GM12874 (cell line): ENCODE data around the gene ARL6IP5.

ENCODE experiments used
- TF ChIP-seq, protein P1 (sequence below): IDR thresholded peaks from 2 replicates; pipeline ENCODE4 v1.5.1; 2011; ENCODE audit warnings: low read depth, mild to moderate bottlenecking, control low read depth, low read length, moderate library complexity; ENCODE audit not compliant: insufficient read depth

ARL6IP5 gene

DNA sequence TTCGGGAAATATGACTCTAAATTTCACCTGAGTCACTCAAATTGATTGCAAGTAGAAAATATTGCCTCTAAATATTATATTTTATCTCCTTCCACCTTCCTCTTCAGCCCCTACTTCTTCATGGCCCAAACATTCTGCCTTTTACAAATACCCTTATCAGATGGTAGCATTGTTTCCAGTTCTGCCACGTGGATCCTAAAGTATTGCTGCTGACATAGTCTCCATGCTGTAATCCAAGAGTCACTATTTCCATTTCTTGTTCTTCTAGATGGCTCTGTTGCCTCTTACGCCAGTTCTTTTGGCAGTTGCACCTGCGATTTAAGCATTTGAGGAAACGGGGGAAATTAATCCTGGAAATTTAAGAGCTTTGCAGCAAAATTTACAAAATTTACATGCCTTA, 24.1 kb downstream of the ARL6IP5 start:
- TF ChIP-seq, protein P1, sequence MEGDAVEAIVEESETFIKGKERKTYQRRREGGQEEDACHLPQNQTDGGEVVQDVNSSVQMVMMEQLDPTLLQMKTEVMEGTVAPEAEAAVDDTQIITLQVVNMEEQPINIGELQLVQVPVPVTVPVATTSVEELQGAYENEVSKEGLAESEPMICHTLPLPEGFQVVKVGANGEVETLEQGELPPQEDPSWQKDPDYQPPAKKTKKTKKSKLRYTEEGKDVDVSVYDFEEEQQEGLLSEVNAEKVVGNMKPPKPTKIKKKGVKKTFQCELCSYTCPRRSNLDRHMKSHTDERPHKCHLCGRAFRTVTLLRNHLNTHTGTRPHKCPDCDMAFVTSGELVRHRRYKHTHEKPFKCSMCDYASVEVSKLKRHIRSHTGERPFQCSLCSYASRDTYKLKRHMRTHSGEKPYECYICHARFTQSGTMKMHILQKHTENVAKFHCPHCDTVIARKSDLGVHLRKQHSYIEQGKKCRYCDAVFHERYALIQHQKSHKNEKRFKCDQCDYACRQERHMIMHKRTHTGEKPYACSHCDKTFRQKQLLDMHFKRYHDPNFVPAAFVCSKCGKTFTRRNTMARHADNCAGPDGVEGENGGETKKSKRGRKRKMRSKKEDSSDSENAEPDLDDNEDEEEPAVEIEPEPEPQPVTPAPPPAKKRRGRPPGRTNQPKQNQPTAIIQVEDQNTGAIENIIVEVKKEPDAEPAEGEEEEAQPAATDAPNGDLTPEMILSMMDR, result no peak

DNA sequence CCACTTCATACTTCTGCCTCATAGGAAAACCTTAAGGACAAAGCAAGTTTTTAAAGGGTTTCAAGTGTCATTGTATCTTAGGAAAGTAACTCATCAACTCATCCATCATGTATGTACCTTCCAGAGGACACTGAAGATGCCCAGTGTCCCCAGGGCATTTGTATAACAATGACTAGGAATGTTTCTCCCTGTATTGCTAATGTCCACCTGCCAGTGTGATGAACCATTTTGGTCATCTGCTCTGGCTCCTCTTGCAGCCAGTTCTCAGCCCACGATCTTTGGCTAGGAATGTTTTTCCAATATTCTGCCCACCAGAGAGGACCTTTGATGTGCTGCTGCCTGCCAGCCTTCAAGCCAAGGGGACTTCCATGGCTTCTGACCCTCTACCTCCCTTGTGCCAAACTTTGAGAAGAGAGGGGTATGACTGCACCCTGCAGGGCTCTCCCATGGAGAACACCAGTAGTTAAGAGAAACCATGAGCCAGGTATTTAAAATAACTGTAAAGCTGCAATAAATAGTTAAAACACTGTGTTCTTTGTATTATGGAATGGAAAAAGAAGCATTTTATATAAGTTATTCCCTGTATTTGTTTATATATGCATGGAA, 26.3 kb downstream of the ARL6IP5 start:
- TF ChIP-seq, protein P1, result no peak

DNA sequence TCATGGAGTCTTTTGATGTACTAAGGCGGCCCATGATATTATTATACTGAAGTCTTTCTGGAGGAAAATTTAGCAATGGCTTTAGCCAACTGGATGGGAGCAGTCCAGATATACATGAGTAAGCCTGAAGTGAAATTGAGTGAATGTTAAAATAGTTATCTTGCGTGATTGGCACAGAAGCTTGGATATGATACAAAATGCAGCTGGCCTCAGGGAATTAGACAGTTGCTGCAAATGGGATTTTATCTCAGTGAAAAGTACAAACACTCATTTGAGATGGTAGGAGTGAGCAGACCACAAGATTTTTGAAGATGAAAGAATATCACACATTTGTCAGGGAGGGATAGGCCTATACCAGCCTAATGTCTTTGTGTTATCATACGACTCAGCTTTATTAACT, 28.8 kb downstream of the ARL6IP5 start:
- TF ChIP-seq, protein P1, result no peak

DNA sequence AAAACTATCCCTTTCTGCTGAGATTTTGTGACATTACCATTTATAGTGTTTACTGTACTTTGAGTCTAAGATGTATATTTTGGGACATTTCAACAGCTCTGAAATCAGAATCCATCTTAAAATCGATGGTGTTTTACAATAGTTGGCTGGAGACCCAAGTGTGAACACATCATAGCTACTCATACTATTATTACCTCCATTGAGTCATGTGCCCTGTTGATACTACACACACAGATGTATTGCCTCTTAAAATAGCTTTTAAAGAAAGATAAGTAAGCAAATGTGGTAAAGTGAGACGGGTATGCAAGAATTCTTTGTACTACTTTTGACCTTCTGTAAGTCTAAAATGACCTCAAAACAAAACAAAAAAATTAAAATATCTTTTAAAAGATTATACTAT, 31.0 kb downstream of the ARL6IP5 start:
- TF ChIP-seq, protein P1, result no peak

DNA sequence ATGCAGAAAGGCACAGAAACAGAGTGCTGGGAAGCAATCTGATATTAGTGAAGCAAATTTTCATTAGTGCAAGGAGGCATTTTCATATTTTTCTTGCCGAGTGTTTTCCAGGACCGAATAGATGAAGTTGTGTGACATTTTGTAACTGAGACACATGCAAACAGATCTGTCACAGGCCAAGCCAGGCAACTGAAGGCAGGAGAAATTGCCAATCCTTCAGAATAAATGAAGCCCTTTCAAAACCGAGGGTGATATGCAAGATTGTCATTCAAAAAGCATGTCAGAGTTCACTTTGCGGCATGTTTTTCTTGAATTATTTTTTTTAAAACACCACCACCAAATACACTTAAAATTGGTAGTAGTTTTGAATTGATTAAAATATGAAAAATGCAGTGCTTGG, 31.4 kb downstream of the ARL6IP5 start:
- TF ChIP-seq, protein P1, result no peak

DNA sequence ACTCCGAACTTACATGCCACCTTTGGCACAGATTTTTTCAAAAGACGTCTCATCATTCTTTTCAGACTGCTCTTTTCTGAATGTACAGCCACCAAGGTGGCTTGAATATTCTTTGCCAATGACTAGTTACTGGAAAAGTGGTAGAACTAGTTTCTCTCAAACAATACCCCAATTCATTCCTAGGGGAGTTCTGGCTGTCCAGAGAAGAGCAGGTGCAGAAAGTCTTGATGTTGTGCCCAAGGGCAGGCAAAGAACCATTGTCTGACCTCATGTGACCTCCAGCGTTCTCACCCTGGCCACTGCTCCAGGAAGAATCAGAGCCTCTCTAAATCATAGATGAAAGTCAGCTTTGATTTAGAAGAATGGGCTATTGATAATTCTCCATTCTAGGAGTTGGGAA, 32.2 kb downstream of the ARL6IP5 start:
- TF ChIP-seq, protein P1, result no peak

DNA sequence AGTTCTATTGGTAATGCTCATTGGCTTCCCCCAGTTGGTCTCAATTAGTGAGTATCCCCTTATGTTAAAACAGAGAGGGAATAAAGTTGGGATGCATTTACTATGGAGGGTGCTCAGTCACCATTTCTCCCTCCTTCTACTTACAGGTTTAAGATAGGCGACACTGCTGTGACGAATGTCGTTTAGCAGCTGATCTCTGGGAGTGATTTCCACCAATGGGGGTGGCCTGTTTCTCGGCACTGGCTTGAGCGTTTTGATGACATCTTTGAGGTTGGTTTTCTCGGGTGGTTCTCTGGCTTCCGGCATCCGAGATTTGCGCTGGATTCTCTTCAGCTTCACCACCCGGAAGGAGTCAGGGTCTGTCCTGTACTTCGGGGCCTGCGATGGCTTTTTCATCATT, 33.8 kb downstream of the ARL6IP5 start:
- TF ChIP-seq, protein P1, result no peak
